AG04449 (cell line): ENCODE measurements around the gene CRYBG1.

Experiments used
- CTCF ChIA-PET: fragments of 350-600 bp; formaldehyde crosslinking; extraction: SDS; loops from one replicate; lab custom pipeline; 2021; ENCODE audit warnings: antibody characterized with exemption; lab: Yijun Ruan, JAX
- POLR2A ChIA-PET: fragments of 400-600, 350-600 bp; formaldehyde crosslinking; extraction: SDS; loops from one replicate; lab custom pipeline; 2020; ENCODE audit warnings: antibody characterized with exemption, inconsistent platforms; lab: Yijun Ruan, JAX
- DNase-seq: peaks from one replicate; pipeline ENCODE4 v3.0.0-alpha.2; 2010; ENCODE audit warnings: low read depth, low spot score
- H3K4me3 ChIP-seq: 2 replicates; pipeline ENCODE4 v1.5.1; 2011; ENCODE audit warnings: low read depth, mild to moderate bottlenecking, control low read depth, low read length
- CTCF ChIP-seq: IDR thresholded peaks from one replicate; pipeline ENCODE4 v1.5.1; 2011; ENCODE audit warnings: mild to moderate bottlenecking, moderate library complexity, low read length, control low read depth, inconsistent platforms; ENCODE audit not compliant: insufficient read depth; ENCODE audit errors: missing control alignments

CRYBG1 gene

GRCh38 chr6:106380407-106380806 lies 19.9 kb downstream of the CRYBG1 start:
- TF ChIP-seq CTCF: no peak
- no peak for DNase-seq
- ChIA-PET CTCF (interaction anchor here (1.0 to 3.8 kb wide), 3 partner anchors 13 to 63 kb away, joined by 3 to 16 read pairs (median 3); partner anchors contain the start of gene CRYBG1), POLR2A (interaction anchor here (0.7 kb wide), 1 partner anchor 356 kb away, joined by 3 read pairs; no protein-coding TSS in a partner anchor)
- H3K4me3 ChIP-seq: no peak overlapping the region

- DNase-seq: no peak
- ChIA-PET CTCF (interaction anchor here (1.3 to 3.8 kb wide), 2 partner anchors 10 to 21 kb away, joined by 3 to 16 read pairs; partner anchors contain the start of gene CRYBG1), POLR2A (no interaction called here)
- TF ChIP-seq CTCF: no peak
- H3K4me3 ChIP-seq: no peak overlapping the region
These were observed 20.7 kb downstream of the CRYBG1 start for GRCh38 chr6:106381223-106381622.

- H3K4me3 ChIP-seq: no peak overlapping the region
- ChIA-PET CTCF (interaction anchor here (1.3 to 3.8 kb wide), 3 partner anchors 10 to 65 kb away, joined by 3 to 16 read pairs (median 3); partner anchors contain the start of gene CRYBG1), POLR2A (no interaction called here)
- DNase-seq: no peak
- TF ChIP-seq CTCF: no peak
These were observed 21.4 kb downstream of the CRYBG1 start for GRCh38 chr6:106381881-106382280.

- TF ChIP-seq CTCF: no peak
- no peak for DNase-seq
- ChIA-PET POLR2A (no interaction called here), CTCF (no interaction called here)
- no peak overlapping the region for H3K4me3 ChIP-seq
These were observed 23.1 kb downstream of the CRYBG1 start for GRCh38 chr6:106383573-106383972.

GRCh38 chr6:106385530-106385929 lies 25.0 kb downstream of the CRYBG1 start:
- no peak for DNase-seq
- ChIA-PET POLR2A (no interaction called here), CTCF (no interaction called here)
- TF ChIP-seq CTCF: no peak
- no peak overlapping the region for H3K4me3 ChIP-seq

- TF ChIP-seq CTCF: no peak
- ChIA-PET CTCF (interaction anchor here (0.7 kb wide), 1 partner anchor 179 kb away, joined by 3 read pairs; no protein-coding TSS in a partner anchor), POLR2A (no interaction called here)
- no peak for DNase-seq
- no peak overlapping the region for H3K4me3 ChIP-seq
These were observed 27.4 kb downstream of the CRYBG1 start for GRCh38 chr6:106387875-106388274.
